ENCODE data around the gene CCR5AS.
A peak's percentile ranks its signal among the peaks of the same experiment; 100 is the strongest.
"Not testable (repeated sequence)": the region's sequence is repeated elsewhere in the genome, so short reads cannot be mapped to it uniquely, and the experiment has no call there.

The CCR5AS gene

DNA sequence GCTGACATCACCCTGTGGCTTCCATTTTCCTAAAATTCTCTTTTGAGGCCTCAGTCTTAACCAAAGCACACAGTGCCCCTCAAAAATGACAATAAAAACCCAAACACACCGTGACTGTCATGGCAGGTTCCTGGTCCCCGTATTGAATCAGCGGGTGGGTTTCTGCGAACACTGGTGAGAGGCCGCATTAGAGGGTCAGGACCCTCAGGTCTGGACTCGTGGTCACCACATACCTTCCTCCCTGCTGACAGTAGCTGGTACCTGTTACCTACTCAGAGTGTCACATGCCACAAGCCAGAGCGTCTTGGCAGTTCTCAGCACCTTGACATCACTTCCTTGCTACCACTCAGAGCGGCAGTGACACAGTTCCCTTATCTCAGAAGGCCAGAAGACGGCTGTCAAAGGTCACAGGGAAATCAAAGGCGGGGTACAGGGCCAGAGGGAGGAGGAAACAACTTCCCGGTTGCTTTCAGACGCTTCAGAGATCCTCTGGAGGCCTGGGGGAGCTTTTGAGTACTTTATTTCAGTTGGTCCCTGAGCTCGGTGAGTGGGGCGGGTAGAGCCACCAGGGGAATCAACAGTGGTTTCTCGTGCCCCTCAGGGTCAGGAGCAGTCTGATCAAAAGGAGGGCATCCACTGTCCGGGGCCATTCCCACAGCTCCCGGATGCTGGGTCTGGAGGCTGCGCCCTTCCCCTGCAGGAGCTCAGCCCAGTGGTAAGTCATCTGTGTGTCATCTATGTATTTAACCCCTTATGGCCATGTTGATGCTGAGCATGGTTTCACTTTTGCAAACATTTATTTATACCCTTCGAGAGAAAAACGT is at the start of gene CCR5AS, which contains the start of gene CCRL2:
Gene CCR5AS, minus strand, starts transcription at position 279 of the 824 bp plus-strand sequence.
Gene CCRL2, plus strand, starts transcription at position 472 of the 824 bp plus-strand sequence. CDS start 821 bp downstream, outside the sequence.
- peak; percentile 97 for DNase-seq

DNA sequence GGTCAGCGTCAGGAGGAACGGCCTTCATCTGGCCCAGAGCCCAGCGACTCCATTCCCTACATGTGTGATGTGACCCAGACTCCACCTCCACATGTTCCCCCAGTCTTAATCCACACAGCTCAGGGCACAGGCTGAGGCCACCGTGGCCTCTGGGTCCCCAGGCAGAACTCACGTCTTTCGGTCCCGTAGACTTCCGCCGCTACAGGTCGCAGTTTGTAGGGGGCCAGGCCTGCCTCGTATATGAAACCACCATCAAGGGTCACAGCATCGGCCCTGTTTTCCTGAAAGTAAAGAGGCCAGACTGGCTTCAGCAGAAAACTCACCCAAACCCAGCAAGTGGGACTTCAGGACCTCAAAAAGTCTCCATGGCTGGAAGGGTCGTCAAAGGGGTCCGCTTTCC is 49.3 kb upstream of the CCR5AS start:
- DNase-seq: no peak

GRCh38 chr3:46455231-46456115 is 48.6 kb upstream of the CCR5AS start:
- no peak for DNase-seq

- no peak for DNase-seq
Observed at GRCh38 chr3:46454606-46455005, 47.7 kb upstream of the CCR5AS start.

DNA sequence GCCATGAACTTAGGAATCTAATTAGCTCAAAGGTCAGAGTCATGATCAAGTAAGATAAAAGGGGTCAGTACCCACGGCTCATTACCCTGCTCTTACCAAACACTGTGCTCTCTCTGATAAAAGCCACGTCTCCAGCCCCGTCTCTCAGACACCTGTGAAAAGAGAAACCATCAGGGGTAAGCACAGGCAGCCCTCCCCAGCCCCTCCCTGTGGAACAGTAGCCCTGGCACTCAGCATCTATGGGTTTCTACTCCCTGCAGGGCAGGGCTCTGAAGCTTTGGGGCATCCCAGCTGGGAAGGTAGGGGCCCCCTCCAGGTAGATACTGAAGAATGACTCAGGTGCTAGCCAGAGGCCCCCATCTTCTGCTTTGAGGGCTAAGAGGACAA is 47.3 kb upstream of the CCR5AS start:
- no peak for DNase-seq

DNA sequence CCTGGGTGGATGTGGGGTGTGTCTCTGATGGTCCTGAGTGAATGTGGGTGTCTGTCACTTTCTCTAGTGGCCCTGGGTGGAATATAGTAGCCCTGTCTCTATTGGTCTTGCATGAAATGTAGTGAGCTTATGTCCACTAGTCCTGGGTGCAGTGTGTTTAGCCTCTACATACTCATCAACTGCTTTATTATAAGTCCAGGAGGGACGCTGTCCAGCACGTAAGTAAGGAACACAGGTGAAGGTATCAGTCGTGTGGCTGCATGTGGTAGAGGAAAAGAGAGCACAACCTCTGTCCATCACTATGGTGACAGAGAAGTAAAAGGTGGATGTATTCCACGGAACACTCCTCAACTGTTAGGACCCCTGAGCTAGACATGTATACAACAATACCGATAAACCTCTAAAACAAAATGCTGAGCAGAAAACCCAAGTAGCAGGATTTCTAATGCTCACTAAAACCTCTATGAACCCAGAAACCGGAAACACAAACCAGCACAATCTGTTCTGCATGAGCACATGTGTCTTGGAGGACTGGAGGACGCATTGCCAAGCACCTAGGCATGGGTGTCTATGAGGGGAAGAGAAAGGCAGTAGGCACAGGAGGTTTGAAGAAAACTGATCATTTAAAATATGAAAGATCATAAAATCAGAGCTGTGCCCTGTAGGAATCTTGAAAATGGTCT is 46.8 kb upstream of the CCR5AS start:
- DNase-seq: no peak

DNA sequence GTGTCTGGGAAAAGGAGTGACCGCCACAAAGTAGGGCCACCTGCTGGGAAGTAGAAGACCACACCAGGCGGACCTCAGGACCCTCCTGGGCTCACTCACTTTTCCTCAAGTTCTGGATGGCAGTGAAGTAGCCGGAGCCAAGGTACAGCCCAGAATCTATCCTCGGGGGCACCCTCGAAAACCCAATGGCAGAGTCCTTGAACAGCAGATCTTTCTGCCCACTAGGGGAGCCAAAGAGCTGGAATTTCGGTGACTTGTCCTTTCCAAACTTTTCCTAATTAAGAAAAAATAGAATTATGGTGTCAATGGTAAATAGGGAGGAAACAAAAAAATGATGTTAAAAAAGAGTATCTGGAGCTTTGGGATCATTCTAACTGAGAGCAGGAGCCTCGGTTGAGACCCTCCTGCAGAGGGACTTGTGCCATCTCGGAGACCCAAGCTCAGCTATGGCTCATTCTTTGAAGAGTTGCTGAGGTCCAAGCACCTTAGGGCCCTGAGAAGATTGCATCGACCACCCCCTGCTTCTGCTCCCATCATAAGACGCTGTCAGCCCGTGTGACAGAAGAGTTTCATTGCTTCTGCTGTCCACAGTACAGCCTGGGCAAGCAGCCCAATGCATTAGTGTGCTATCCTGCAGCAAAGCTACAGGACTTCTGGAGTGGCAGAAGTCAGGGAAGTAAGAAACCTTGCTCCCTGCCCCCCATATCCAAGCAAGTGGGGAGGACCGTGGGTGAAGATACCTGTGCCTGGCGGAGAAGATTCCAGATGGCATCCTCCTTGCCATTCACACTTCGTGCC is 43.1 kb upstream of the CCR5AS start:
- peak; percentile 43 for DNase-seq

GRCh38 chr3:46448721-46449120 is 41.9 kb upstream of the CCR5AS start:
- no peak for DNase-seq

DNA sequence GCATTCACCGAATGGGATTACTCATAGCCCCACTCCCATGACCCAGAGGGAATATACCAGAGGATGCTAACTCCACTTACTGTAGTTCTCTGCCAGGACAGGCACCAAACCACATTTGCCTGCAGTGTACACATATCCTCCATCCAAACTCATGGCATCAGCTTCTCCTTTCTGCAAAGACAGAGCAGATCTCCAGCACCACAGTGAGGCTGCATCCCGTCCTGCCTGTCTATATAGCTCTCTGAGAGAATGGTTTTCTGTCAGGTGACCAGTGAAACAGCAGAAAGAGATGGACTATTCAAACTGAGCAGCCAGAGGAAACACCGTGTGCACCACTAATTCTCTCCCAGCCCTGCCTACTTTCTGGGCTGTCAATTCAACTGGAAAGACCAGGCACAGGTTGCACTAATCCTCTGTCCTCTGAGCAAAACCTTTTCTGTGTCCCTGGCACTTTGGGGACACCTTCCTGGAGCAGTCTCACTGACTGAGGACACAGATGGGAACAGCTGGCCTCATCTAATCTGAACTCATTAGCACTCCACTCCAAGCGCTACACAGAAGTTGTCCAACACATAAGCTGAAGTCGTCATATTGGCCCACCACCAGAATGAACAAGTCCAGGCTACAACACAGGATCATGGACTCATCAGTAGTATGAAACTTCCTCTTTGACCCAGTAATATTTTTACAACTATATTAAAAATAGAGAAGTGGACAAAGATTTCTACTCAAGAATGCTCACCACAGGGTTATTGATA is 40.5 kb upstream of the CCR5AS start:
- DNase-seq: no peak

- no peak for DNase-seq
Observed at GRCh38 chr3:46442576-46443530, 36.0 kb upstream of the CCR5AS start.

DNA sequence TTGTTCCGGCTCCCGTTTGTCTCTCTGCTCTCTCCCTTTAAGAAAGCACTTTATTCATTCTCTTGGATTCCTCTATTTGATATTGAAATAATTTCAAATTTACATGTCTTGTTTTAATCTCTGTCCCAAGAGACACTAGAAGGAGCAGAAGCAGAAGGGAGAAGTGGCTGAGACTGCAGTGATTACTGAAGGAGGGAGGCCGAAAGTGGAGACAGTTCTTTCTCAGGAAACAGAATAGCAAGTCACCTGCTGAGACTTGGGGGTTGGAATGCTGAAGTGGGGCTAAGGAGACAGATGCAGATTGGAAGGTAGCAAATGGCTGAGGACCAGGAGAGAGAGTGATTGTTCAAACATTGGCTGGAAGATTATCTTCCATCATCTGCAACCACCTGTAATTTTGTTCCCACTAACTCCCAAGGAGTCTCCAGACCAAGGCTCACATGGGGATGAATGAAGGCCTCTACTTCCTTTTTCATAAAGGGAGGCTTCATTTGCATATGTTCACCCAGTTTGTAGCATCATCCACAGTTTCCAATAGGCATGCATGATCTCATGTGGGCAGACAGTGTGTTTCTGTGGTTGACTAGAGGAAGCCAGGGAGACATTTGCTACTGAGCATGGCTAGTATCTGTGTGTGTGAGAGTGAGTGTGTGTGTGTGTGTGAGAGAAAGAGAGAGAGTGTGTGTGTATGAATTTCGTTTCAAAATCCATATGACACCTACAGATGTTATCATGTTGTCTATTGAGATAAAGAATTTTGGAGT is 33.8 kb upstream of the CCR5AS start:
- DNase-seq: peak; percentile 32

GRCh38 chr3:46438831-46439230 is 32.0 kb upstream of the CCR5AS start:
- no peak for DNase-seq

DNA sequence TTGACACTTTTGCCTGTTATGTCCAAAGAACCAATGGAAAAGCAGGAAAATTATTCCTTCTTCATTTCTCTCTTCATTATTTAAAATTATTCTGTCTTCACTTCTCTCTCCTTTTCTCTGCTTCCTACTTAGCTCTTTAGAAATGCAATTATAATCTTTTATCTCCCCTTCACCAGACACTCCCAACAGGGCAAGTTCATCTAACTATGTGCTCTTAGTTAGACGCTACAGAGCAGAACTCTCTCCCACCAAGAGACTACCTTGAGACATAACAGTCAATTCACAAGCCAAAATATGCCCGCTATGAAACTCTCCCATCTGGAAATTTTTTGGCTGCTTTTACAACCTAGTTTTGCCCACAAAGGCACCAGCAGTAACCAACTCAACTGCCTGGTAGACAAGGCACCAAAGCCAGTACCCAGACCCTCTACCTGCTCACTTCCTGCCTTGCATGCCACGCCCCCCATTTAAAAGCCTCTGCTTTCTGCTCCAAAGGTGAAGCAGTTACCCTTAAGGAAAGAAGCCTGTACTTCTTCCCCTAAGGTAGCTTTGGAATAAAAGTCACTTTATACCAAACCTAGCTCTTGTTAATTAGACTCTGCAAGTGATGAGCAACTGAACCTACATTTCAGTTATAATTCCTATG is 28.3 kb upstream of the CCR5AS start:
- DNase-seq: peak; percentile 64

DNA sequence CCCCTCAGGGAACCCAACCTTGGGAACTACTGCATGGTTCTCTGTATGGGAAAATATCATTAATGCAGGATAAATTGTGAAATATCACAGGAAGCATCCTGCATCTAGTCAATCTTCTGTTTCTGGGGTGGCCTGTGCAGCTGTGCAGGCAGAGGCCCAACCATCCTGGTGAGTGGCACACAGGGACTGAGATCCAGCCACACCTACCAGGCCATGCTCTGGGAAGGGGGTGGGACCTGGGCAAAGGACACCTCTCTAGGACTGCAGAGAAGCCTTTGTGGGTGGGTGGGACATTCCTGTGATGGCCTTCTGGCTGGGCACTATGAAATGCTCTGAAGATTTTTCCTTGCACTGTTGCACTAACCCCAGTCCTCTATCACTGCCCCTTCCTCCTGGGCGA is 27.0 kb upstream of the CCR5AS start:
- DNase-seq: peak; percentile 55

DNA sequence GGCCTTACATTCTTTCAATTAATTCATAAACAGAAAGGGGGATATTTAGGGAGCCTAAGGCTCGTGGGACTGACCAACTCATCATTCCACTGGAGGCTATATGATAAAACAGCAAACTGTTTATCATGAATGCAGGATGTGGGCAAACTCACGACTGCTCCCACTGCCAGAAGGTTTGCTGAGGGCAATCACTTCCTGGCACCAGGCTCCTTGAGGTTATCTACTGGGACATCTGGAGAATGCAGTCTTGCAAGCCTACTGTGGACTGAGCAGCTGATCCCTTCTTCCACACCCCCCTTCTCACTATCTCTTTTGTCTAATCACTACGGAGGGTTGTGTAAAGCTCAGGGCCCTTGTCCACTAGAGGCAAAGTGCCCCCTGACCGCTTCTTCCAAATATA is 26.3 kb upstream of the CCR5AS start:
- peak; percentile 97 for DNase-seq

GRCh38 chr3:46431905-46432304 is 25.0 kb upstream of the CCR5AS start:
- DNase-seq: peak; percentile 51

DNA sequence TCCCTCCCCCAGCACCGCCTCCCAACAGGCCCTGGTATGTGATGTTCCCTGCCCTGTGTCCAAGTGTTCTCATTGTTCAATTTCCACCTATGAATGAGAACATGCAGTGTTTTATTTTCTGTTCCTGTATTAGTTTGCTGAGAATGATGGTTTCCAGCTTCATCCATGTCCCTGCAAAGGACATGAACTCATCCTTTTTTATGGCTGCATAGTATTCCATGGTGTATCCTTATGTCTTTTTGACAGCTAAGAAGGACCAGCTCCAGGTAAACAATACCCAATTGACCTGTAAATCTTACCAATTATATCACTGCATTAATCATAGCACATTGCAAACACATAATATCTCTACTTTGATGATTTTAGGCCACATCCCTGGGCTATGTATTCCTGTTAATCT is 24.0 kb upstream of the CCR5AS start:
- not testable (repeated sequence) for DNase-seq

DNA sequence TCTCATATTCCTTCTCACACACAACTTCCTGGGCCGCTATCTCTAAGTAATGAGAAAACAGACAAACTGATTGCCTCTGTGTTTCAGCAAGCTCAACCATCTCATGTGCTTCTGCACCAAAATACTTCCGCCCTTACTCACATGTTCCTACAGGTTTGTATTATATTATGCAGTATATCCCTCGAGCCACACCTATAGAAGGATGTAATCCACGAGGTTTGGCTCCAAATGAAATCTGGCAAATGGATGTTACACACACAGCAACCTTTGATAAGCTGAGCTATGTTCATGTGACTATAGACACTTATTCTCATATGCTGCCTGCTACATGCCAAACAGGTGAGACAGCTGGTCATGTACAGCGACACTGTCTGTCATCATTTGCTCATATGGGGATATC is 22.8 kb upstream of the CCR5AS start:
- no peak for DNase-seq

- DNase-seq: no peak
Observed at GRCh38 chr3:46429250-46429649, 22.4 kb upstream of the CCR5AS start.
